Uterus (tissue), 2 donors: ENCODE results near the gene MRPL51.

Experiments
- CTCF ChIP-seq, 4 experiments: fragments of 200-600 bp in 2 of 4; fragments of 450-650 bp in 2 of 4; sonication (generic) in 2 of 4; IDR thresholded peaks; one replicate each; pipeline ENCODE4 v1.5.1; 2016 to 2019; ENCODE audit warnings: antibody characterized with exemption in 4 of 4, mild to moderate bottlenecking in 2 of 4, moderate library complexity in 1 of 4
- POLR2A ChIP-seq, 2 donors: fragments of 450-650 bp; IDR thresholded peaks; one replicate each; pipeline ENCODE4 v1.6.1; 2016; ENCODE audit warnings: antibody characterized with exemption in 2 of 2, mild to moderate bottlenecking in 1 of 2, moderate library complexity in 1 of 2

GRCh38 chr12:6542209-6543009 lies 49.3 kb upstream of the MRPL51 start:
- TF ChIP-seq CTCF (IDR thresholded peaks at IDR 0.05) (no peak), POLR2A (IDR thresholded peaks at IDR 0.05) (no peak)
